ENCODE measurements around the gene TMEM108. TPM values are rescaled to one million over a fixed set of nuclear protein-coding genes. Genes with fewer than 3 reads are reported as not detected.

The TMEM108 gene
- total RNA-seq, 1 experiment from 2014 or later: not detected

- no peak for ATAC-seq
- intact Hi-C loops (cut with micrococcal nuclease): no loop called here
- no peaks in the 10 kb centered on the region for H3K79me2 ChIP-seq (ENCODE audit: insufficient read depth, low read length)
- H3K9me3 ChIP-seq (ENCODE audit: control insufficient read depth in 1 of 2, insufficient read depth in 1 of 2, low read depth in 1 of 2, low read length in 2 of 2): no peaks in the 10 kb centered on the region
- no peaks in the 10 kb centered on the region for H3K4me1 ChIP-seq (ENCODE audit: control insufficient read depth in 1 of 2, insufficient read depth in 2 of 2, low read length in 2 of 2)
- TF ChIP-seq ELF1 (IDR thresholded peaks at IDR 0.05; ENCODE audit: borderline replicate concordance, low read depth) (no peak), POLR2AphosphoS5 (IDR thresholded peaks at IDR 0.05; ENCODE audit: low read depth, low read length) (no peak), MAX (IDR thresholded peaks at IDR 0.05) (no peak), REST (IDR thresholded peaks at IDR 0.05; ENCODE audit: low read depth) (no peak), SP1 (IDR thresholded peaks at IDR 0.05; ENCODE audit: low read depth) (no peak), YY1 (IDR thresholded peaks at IDR 0.05; ENCODE audit: extremely low read depth, insufficient replicate concordance, low read depth, low read length) (no peak), ATF3 (IDR thresholded peaks at IDR 0.05) (no peak), CTCF (IDR thresholded peaks at IDR 0.05 in 2 of 3, conservative IDR thresholded peaks at IDR 0.05 in 1 of 3; ENCODE audit: borderline replicate concordance in 1 of 3, insufficient read depth in 1 of 3, low read depth in 2 of 3, low read length in 2 of 3) (no peak)
- H3K27me3 ChIP-seq (ENCODE audit: insufficient read depth, low read length): peaks cover 27% of the 10 kb centered on the region
- H3K4me2 ChIP-seq (ENCODE audit: low read length): no peak overlapping the region
- H3K9me2 ChIP-seq (ENCODE audit: insufficient read depth): no peaks in the 10 kb centered on the region
- no peak overlapping the region for H2AFZ ChIP-seq (ENCODE audit: low read depth, low read length, poor library complexity, severe bottlenecking)
- ChIA-PET CTCF (no interaction called here), POLR2A (no interaction called here), RAD21 (ENCODE audit: low non-redundant PET in 1 of 2, low total read pairs in 2 of 2, uncharacterized antibody in 2 of 2, unreplicated experiment in 2 of 2) (no interaction called here)
- H3K36me3 ChIP-seq (ENCODE audit: control insufficient read depth in 1 of 2, insufficient read depth in 2 of 2, low read length in 2 of 2): no peaks in the 10 kb centered on the region
- no peak overlapping the region for H3K9ac ChIP-seq (ENCODE audit: low read length)
- no TSS peak for BruUV-seq (replicated peaks)
- H3K27ac ChIP-seq (ENCODE audit: low read depth, low read length): no peak overlapping the region
- no peak overlapping the region for H3K4me3 ChIP-seq (replicated peaks in 1 of 2; ENCODE audit: low read depth in 1 of 2, low read length in 2 of 2)
- no peaks in the 10 kb centered on the region for H4K20me1 ChIP-seq (ENCODE audit: insufficient read depth)
- no peak for DNase-seq (ENCODE audit: low read depth, low spot score)
Measured at GRCh38 chr3:133083395-133083794, 45.2 kb downstream of the TMEM108 start.
